ENCODE results near the gene PPP2R5D.
"Not testable (repeated sequence)": the region's sequence is repeated elsewhere in the genome, so short reads cannot be mapped to it uniquely, and the experiment has no call there.

PPP2R5D gene

DNA sequence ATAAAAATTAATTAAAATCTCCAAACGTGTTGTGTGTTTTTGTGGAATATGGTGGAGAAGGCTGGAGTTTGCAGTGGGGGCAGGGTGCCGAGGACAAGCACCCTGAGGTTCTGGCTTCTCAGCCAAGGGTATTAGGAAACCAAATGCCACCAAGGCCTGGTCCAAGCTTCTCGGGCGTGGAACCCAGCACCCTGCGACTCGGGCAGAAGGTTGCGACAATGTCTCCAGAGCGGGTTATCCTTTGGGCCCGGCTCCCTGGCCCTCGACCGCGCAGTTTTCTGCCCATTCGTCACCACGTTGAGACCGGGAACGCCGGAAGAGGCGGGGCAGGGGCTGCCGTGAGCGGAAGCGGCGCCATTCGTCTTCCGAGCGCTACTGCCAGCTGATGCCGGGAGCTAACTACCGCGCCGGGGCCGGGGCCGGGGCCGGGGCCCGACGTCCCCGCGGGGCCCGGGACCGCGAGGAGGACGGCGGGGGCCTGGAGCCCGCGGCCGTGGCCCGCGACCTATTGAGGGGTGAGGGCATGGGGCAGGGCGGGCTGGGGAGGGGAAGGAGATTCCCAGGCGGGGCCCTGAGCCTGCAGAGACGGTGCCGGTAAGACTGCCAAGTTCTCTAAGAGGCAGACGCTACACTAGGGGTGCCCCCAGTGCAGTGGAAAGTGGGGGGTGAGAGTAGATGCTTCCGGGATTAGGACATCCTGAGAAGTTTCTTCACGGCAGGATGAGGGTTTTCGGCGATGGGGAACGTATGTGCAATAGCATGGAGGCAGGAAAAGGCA, 37.1 kb downstream of the PPP2R5D start, which contains the start of gene RRP36:
Gene RRP36, plus strand, starts transcription at position 354 of the 778 bp plus-strand sequence. Its CDS starts 32 bp downstream, at position 386.
- peak; percentile 27 to 40 for DNase-seq (ENCODE audit: low read depth in 2 of 2, low spot score in 1 of 2)

DNA sequence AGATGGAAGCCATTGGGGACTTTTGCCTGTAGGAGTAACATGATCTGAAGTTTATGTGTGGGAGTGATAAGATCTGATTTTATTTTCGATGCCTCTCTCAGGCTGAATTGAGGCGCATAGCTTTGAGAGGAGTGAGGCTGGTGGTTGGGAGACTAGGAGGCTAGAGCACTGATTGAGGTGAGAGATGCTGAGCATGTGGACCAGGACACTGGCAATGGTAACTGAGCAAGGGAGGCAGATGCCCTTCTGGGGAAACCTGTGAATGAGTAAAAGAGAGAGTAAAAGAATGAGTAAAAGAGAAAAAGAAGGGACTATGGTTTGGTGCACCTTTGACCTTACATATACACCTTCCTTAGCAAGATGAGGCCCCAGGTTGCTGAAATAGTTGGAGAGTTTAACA, 40.1 kb downstream of the PPP2R5D start:
- DNase-seq (ENCODE audit: low read depth in 2 of 2, low spot score in 1 of 2): no peak

DNA sequence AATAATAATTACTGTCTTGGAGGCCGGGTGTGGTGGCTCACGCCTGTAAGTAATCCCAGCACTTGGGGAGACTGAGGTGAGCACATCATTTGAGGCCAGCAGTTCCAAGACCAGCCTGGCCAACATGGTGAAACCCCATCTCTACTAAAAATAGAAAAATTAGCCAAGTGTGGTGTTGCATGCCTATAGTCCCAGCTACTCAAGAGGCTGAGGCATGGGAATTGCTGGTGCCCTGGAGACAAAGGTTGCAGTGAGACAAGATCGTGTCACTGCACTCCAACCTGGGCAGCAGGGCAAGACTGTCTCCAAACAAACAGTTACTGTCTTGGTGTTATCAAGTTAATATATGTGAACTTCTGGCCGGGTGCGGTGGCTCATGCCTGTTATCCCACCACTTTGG, 42.0 kb downstream of the PPP2R5D start:
- DNase-seq (ENCODE audit: low read depth in 2 of 2, low spot score in 1 of 2): no peak

DNA sequence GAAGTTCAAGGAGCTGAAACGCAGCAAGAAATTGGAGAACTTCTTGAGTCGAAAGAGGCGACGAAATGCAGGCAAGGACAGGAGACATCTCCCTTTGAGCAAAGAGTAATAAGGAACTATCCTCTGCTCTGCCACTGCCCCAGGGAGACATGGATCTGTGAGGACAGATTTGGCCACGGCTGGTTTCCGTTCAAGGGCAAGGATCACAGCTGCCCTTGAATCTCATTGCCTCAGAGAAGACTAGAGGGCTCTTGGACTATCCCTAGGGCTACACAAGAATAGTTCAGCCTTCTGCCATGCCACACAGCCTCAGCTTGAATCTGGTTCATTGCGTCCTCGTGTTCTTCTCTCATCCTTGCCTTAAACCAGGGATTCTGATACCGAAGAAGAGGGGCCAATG, 44.8 kb downstream of the PPP2R5D start:
- no peak for DNase-seq (ENCODE audit: low read depth in 2 of 2, low spot score in 1 of 2)

DNA sequence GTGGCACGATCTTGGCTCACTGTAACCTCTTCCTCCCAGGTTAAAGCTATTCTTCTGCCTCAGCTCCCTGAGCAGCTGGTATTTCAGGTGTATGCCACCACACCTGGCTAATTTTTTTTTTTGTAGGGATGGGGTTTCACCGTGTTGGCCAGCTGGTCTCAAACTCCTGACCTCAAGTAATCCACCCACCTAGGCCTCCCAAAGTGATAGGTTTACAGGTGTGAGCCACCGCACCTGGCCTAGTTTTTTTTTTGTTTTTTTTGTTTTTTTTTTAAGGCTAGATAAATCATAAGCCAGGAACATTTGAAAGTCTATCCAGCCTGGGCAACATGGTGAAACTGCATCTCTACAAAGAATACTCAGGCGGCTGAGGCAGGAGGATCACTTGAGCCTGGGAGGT, 48.0 kb downstream of the PPP2R5D start:
- no peak for DNase-seq (ENCODE audit: low read depth in 2 of 2, low spot score in 1 of 2)

DNA sequence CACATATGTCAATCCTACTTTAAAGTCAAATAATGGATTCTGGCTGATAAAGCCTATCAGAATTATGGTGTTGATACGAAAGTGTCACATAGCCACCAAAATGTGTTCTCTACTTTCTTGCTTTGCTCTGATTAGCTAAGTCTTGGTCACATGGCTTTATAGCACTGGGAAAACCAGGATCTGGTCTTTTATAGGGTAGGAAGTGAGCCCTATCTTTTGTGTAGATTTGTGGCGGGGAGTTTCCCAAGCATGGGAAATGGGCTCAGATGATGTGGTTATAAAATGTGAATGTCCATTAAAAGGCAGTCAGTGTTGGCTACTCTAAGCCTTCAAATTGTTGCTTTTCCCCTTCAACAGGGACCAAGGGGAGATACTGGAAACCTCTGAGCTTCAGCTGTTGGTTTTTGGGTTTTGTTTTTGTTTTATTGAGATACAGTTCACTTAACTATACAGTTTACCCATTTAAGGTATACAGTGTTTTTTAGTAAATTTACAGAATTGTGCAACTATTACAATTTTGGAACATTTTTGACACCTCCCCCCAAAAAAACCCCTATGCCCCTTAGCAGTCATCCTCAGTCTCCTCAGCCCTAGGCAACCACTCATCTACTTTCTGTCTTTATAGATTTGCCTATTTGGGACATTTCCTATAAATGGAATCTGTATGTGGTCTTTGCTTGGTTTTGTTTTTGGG, 49.3 kb downstream of the PPP2R5D start:
- no peak for DNase-seq (ENCODE audit: low read depth in 2 of 2, low spot score in 1 of 2)

DNA sequence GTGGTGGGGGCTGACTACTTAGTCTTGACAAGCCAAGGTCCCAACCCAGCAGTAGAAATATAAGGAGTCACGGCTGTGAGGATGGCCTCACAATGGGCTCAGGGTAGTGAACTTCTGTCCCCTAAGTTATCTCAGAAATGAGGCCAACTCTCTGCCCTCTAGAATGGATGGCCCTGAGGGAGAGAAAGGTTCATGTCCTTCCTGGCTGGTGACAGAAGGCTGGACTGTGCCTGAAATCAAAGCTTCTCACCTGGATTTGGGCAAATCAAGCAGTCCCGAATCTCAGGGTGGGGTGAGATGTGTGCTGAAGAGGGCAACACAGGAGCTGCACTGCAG, 49.8 kb downstream of the PPP2R5D start:
- no peak for DNase-seq (ENCODE audit: low read depth in 2 of 2, low spot score in 1 of 2)

DNA sequence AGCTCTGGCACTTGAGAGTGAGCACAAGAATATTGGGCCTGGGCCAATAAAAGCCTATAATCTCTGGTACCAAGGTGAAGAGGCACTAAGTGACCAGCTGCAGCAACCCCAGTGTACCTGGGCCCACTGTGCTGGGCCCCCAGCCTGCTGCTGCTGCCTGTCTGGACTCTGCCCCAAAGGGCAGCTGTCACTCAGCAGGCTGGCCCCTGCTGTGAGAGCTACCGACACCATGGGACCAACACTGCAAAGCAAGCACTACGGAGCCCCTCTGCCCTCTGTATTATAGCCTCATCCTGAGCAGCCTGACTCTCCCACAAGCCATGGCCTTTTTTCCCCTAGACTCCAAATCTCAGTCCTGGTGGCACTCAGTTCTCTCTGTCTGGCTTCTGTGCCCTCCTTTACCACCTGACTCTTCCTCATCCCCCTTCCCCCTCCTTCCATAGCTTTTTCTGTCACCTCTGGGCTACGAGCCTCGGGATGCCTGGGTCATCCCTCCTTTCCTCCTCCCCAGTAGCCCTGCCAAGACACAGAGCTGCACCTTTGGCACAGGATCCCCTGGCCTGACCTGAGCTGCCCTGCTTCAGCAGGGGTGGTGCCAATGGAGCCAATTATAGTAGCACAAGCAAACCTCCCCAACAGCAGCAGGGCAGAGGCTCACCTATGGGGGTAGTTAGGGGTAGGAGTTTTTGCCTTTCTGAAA, 51.3 kb downstream of the PPP2R5D start:
- no peak for DNase-seq (ENCODE audit: low read depth in 2 of 2, low spot score in 1 of 2)

DNA sequence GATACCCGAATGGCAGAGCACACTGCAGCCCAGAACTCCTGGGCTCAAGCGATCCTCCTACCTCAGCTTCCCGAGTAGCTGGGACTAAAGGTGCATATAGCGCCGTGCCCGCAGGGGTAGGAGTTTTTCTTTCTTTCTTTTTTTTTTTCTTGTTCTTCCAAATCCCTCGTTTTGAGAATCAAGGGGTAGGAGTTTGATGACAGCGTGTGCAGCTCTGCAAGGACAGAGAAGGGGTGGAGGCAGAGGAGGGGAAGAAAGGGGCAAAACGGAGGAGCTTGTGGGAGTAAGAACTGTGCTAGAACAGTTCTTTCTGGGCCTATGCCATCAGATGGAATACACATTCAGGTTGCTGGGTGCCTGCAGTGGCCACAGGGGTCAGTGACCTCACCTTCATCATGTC, 52.3 kb downstream of the PPP2R5D start:
- DNase-seq (ENCODE audit: low read depth in 2 of 2, low spot score in 1 of 2): no peak

DNA sequence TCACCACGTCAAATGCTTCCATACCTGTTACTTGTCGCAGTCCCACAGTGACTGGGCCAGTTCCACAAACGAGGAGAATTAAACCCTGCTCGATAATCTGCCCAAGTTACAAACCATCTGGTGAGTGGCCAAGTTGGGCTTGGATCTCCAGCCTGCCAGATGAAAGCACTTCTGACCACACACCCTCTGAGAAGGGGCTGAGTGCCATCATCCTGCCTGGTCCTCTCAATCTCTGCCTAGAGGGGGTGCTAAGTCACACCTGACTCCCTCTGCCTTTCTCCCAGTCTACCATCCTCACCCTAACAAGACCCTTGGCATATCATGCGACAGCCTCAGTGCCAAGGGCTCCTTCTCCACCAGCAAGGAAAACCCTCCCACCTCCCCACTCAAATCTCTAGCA, 52.8 kb downstream of the PPP2R5D start:
- DNase-seq (ENCODE audit: low read depth in 2 of 2, low spot score in 1 of 2): no peak

DNA sequence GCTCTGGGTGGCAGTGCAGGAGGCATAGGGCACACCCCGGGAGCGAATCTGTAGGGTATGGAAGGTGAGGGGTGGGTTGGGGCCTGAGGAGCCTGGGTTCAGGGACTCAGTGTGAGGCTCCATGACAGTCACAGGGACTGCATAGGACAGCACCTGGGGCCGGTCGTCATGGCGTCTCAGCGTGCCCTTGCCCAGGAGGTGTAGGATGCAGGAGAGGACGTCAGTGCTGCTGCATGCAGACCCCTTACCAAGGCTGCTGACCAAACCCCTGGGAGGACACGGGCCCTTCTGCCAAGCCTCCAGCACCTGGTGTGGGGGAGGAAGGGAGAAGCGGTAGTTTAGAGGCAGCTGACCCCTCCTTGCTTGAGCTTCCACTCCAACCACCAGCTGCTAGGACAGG, 53.3 kb downstream of the PPP2R5D start:
- no peak for DNase-seq (ENCODE audit: low read depth in 2 of 2, low spot score in 1 of 2)

DNA sequence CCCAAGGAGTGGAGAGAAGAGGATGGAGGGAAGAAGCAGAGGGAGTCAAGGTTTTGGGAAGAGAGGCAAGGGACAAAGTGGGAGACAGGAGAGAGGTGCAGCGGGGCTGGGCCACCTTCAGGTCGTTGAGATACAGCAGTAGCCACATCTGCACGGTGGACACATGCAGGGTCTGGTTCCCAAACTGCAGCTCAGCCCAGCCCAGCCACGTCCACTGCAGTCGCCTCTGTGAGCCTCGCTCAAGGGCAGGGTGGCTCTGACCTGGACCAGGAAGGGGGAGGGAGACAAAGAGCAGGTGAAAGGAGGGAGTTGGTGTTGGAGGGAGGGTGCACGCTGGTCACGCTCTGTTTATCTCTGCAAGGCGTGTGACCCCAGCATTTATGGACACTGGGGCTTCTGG, 54.4 kb downstream of the PPP2R5D start:
- DNase-seq (ENCODE audit: low read depth in 2 of 2, low spot score in 1 of 2): no peak

DNA sequence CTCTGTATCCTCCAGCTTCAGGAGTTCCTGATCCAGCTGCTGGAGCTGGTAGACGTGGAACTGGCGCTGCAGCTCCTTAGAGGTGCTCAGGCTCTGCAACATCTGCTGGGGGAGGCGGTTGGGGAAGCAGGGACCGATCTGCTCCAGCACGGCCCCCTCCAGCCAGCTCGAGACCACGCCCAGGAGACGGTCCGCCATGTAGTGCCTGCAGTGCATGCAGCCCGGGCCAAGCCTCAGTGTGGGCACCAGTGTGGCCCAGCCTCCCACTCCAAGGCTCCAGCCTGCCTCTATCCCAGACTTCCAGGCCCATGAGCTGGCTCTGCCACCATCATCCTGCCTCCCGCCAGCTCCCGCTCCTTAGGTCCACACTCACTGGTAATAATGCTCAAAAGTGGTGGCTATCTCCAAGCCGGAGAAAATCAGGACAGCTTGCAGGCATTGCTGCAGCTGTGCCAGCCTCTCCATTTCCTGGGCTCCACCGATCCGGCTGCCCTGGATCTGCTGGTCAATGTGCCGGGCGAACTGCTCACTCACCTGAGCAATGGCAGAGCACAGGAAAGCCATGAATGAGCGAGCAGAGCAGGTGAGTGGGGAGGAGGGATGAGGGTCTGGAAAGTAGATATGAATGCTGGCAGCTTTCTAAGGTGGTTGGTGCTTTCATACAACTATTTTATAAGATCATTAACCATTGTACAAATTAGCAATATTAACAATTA, 56.3 kb downstream of the PPP2R5D start:
- DNase-seq (ENCODE audit: low read depth in 2 of 2, low spot score in 1 of 2): no peak

DNA sequence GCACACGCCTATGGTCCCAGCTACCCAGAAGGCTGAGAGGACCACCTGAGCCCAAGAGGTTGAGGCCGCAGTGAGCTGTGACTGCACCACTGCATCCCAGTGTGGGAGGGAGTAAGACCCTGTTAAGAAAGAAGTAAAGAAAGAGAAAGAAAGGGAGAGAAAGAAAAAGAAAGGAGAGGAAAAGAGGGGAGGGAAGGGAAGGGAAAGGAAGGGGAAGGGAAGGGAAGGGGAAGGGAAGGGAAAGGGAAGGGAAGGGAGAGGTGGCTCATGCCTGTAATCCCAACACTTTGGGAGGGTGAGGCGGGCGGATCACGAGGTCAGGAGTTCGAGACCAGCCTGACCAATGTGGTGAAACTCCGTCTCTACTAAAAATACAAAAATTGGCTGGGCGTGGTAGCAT, 57.1 kb downstream of the PPP2R5D start:
- DNase-seq (ENCODE audit: low read depth in 2 of 2, low spot score in 1 of 2): not testable (repeated sequence)

DNA sequence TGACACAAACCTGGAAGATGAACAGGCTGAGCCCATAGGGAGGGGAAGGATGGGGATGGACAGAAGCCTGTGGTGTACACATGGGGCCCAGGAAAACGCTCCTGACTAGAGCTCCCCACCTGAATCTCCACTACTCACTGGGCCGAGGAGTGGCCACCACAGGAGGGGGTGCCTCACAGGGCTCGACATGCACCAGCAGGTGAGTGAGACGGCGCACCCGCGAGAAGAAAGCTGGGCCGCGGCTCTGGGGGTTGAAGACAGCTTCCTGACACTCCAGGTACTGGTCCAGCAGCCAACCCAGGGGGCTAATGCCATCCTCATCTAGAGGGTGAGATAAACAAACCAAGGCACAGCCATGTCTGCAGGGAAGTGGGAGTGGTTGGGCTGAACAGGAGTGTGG, 58.9 kb downstream of the PPP2R5D start:
- no peak for DNase-seq (ENCODE audit: low read depth in 2 of 2, low spot score in 1 of 2)

DNA sequence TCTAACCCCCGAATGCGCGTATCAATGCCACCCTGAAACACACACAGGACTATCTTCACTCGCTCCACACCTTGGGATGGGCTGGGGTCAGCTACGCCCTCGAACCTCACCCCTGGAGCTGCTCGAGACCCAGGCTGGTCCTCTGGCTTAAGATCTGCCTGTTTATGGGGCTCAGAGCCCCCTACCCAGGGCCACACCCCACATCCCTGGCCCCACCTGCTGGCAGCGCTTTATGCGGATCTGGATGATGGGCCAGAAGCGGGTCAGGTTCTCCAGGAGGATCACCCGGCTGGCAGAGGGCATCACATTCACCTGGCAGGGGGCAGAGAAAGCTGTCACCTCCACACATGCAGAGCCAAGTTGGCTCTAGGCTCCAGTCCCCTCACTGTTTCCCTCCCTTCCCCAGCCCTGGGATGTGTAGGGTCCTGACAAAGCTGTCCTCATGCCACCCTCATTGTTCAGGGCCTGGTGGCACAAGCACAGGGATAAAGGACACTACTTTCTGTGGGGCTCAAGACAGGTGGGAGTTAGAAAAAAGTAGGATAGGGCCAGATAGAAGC, 61.1 kb downstream of the PPP2R5D start:
- no peak for DNase-seq (ENCODE audit: low read depth in 2 of 2, low spot score in 1 of 2)

DNA sequence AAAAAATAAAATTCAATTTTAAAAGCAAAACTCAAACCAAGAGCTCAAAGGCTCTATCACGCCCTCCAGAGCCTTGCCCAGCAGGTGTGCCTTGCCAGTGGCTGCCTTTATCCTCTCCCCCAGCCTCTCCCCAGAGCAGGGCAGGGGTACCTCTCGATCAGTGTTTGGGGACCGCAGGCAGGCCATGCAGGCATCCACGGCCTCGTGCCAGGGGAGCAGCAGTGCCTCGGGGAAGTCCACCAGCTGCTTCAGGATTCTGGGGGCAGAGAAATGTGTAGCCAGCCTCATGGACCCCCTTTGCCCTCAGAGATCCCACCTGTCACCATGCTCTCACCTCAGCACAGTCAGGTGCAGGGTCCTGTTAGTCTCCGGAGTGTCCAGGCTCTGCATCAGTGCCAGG, 63.6 kb downstream of the PPP2R5D start:
- DNase-seq (ENCODE audit: low read depth in 2 of 2, low spot score in 1 of 2): no peak

DNA sequence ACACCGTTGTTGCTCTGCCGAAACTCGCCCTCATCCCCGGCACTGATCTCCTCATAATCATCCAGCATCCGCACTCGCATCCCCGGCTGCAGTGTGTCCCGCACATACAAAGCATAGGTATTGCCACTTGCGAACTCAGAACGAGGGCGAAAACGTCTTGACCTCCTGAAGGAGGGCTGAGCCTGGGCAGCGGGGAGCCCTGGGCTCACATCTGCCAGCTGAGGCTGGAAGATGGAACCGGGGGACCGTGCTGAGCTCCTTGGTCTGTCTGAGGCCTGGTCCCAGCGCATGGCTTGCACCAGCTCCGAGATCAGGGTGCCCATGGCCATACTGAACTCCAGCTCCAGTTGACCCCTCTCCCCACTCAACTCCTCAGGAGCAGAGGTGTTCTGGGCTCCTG, 66.6 kb downstream of the PPP2R5D start:
- DNase-seq (ENCODE audit: low read depth in 2 of 2, low spot score in 1 of 2): no peak

DNA sequence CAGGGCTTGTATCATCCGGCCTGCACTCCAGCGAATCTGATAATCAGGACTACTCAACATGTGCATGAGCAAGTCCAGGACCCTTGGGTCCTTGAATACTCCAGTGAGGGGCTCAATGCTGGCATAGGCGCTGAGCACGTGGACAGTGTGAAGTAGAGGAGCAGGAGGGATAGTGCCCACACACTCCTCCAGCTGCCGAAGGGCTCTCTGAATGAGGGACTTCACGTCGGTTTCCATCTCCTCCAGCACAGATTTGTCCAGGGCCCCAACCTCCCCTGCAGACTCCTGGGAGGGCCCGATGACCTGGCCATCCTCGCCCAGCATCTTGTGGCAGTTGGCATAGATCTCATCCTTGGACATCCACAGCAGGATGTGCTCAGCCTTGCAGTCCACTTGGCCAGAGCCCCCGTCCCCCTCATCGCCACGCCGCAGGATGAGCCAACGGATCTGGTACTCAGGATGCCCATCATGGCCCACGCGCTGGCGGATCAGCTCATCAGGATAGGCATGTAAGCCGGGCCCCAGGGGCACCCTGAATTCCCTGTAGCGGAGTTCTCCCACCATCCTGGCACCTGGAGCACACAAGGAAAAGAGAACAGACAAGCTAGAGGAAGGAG, 68.0 kb downstream of the PPP2R5D start:
- no peak for DNase-seq (ENCODE audit: low read depth in 2 of 2, low spot score in 1 of 2)

DNA sequence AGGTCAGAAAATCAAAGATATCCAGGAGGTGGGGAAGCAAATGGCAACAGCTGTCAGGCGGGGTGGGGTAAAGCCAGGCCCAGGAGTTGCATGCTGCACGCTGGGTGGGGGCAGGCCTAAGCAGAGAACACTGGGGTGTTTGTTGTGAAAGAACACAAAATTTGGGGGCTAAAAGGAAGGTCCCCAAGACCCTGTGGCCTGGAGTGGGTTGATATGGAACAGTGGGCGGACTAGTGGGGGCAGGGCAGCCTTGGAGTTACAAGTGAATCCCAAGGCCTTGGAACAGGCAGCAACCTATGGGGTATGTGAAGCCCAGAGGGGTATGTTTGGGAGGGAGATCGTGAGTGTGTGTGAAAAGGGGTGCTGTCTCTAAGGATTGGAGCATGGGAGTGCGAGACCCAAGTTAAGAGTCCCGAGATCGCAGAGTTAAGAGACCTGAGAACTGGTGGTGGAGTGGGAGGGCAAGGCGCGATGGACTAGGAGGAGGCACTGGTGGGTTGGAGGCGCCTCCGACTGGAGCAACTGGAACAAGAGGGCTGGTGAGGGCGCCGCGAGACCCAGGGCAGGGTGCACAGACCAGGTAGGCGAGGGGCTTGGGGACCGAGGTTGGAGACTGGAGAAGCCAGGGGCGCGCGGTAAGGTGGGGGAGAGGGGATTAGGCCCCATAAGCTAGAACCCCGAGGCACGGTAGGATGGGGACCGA, 68.6 kb downstream of the PPP2R5D start:
- DNase-seq (ENCODE audit: low read depth in 2 of 2, low spot score in 1 of 2): no peak

Data from stimulated activated CD8-positive, alpha-beta memory T cell treated with anti-CD3 and anti-CD28 coated beads, Interleukin-4, amount 100 ng/mL, for 1 hour (primary cell).